HG03432 (cell line): ENCODE data around the gene SRC.

ENCODE experiments used
- ATAC-seq: cut with Tn5 transposase; IDR thresholded peaks from one replicate; pipeline ENCODE4 v1.9.1; 2021; ENCODE audit warnings: mild to moderate bottlenecking, moderate library complexity; ENCODE audit not compliant: unreplicated experiment

Gene SRC

DNA sequence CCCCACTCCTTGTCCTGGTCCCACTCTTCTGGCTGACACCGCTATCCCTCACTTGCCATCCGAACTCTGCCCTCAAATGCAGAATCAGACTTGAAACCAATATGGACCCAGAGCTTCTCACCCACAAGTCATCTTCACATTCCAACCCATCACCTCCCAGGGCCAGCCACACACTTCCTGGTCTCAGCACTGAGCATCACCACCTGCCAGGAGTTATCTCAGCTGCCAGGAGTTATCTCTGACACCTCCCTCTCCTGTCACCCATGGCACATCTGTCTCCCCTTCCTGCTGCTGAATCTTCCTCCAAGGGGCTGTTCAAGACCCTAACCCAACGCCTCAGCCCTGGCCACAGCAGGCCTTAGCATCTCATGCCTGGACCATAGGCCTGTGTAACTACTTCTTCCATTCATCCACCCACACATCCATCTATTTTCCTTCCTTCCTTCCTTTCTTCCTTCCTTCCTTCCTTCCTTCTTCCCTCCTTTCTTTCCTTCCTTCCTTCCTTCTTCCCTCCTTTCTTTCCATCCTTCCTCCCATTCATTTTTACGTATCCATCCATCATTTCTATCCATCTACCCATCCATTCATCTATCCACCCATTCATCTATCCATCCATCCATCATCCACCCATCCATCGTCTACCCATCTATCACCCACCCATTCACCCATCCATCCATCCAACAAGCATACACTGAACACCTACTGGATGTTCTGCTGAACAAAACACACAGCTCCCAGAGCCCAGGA lies 100.5 kb downstream of the SRC start:
- ATAC-seq = no peak

DNA sequence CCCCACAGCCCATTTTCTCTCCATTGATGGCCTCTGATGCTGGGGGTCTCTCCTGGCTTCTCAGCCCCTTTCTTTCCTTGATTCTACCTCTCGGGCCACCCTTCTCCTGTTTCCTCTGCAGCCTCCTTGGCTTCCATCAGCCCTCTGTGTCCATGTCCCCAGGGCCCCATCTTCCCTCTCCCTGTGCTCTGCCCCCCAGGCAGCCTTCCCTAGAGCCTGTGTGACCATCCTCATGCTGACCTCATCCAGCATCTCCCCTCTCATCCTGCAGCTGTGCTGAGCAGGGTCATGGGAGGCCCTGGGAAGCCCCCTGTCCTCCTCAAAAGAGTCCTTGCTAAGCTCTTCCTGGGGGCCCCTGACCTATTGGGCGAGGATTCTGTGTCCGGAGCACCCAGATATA lies 101.7 kb downstream of the SRC start:
- ATAC-seq = no peak

DNA sequence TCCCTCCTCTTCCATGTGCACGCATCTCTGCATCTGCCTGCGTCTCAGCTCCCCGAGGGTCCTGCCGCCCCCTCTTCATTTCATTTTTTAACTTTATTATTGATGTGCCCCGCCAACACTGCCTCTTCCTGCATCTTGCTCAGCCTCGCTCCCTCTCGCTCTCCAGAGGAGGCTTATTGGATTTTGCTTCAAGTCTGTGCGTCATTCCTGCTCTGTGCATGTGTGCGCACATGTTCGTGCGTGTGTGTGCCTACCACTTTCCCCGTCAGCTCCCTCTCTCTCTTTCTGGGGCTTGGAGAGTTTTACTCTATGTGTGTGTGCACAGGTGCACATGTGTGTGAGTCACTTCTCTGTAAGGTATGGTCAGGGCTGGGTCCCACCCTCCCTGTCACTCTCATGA lies 103.3 kb downstream of the SRC start:
- ATAC-seq = no peak

DNA sequence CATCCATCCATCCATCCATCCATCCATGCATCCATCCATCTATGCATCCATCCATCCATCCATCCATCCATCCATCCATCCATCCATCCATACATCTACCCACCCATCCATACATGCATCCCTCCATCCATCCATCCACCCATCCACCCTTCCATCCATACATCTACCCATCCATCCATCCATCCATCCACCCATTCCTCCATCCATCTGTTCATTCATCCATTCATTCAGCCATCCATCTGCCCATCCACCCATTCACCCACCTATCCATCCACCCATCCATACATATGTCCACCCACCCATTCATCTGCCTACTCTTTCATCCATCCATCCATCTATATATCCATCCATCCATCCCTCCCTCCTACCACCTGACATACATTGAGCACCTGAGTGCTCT lies 104.4 kb downstream of the SRC start:
- no peak for ATAC-seq

DNA sequence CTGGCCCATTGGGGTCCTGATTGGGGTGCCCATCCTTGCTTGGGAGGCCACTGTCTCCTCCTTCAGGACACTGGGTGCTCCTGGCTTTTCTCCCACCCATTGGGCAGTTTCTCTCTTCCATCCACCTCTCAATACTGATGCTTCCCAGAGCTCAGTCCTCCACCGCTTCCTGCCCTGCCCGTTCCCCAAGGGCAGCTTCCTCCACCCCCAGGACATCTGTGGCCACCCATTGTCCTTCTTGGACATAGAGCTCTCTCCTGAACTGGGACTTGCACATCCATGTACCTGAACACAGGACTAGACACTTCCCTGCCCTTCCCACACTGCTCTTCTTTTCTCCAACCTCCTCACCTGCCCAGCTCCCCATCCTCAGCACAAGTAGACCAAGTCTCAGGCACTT lies 105.7 kb downstream of the SRC start:
- ATAC-seq = no peak

DNA sequence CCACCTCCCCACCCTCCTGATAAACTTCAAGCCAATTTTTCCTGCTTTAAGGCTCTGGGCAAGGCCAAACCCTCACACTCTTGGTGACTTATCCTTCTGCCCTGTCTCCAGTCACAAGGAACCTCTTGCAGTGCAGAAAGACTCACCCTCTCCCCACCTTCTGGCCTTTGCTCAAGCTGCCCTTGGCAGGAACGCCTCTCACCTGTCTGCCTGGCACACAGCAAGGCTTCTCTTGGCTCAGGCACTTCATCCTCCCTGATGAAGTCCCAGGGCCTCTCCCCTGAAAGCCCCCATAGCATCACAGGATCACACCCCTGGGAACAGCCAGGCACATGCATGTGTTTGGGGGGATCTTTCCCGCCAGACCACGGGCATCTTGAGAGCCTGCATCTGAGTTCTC lies 106.3 kb downstream of the SRC start:
- ATAC-seq = no peak

DNA sequence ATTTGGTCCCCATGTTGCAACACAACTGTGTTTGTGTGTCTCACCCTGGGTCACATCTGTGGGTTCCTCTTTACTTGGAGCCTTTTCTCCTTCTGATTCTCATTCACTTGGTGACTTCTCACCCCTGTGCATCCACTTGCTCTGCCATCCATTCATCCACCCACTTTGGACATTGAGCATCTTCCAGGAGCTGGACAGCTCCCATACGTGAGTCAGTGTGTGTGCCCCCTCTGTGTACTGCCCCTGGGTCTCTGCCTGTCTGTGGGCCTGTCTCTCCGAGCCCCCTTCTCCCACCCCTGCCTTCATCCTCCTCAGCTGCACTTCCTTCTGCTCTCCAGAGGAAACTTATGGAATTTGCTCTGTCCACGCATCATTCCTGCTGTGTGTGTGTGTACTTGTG lies 107.3 kb downstream of the SRC start:
- no peak for ATAC-seq

DNA sequence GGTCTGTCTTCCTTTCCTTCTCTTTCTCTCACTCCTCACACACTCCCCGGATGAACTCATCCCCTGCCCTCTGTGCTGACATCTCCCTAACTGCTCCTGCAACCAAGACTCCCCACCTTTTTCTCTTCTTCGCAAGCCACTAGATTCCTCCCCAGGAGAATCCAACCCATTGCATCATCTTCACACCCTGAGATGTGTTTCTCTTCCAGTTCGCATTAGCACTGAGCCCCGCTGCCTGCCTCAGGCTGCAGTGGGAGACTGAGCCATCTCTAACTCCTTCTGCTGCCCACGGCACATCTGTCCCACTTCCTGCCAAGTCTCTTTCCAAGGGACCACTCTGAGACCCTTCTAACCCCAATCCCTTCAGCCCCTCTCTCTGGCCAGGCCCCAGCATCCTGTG lies 107.9 kb downstream of the SRC start:
- no peak for ATAC-seq

DNA sequence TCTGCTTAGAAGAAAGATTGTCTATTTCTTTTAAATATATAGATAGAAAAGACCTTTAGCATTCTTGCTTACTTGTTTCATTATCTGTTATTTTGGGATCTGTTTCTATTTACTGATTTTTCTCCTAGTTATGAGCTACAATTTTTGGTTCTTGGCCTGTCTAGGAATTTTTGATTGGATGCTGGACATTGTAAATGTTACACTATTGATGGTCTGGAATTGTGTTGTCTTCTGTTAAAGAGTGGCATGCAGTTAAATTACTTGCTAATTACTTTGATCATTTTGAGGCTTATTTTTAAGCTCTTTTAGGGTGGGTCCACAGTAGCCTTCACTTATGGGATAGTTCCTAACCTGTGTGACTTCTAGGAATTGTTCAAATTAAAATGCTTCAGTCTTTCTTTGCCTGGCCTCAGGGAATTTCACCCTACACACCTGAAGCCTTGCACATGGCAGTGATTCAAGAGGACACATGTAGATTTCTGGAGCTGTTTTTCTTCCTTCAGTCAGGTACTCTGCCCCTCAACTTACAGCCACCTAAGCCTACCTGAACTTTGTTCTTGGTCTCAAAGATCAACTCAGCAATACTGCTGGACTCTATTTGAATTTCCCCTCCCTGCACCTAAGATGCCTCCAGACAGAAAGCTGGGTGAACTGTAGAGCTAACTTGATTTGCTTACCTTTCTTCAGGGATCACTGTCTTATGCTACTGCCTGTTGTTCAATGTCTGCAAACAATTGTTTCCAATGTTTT lies 108.9 kb downstream of the SRC start:
- no peak for ATAC-seq
